ENCODE data around the gene TOP2B.

The TOP2B gene

GRCh38 chr3:25678581-25678980 is 13.9 kb upstream of the TOP2B start:
- TF ChIP-seq CTCF (IDR thresholded peaks at IDR 0.05; ENCODE audit: control insufficient read depth, insufficient read depth, low read depth, low read length, missing control alignments) = no peak
- DNase-seq (ENCODE audit: low read depth) = no peak
- no peak overlapping the region for H3K4me3 ChIP-seq (ENCODE audit: control insufficient read depth, low read depth, low read length)

GRCh38 chr3:25677121-25677520 is 12.4 kb upstream of the TOP2B start:
- no peak for DNase-seq (ENCODE audit: low read depth)
- H3K4me3 ChIP-seq (ENCODE audit: control insufficient read depth, low read depth, low read length) = no peak overlapping the region
- TF ChIP-seq CTCF (IDR thresholded peaks at IDR 0.05; ENCODE audit: control insufficient read depth, insufficient read depth, low read depth, low read length, missing control alignments) = no peak

- no peak for TF ChIP-seq CTCF (IDR thresholded peaks at IDR 0.05; ENCODE audit: control insufficient read depth, insufficient read depth, low read depth, low read length, missing control alignments)
- no peak overlapping the region for H3K4me3 ChIP-seq (ENCODE audit: control insufficient read depth, low read depth, low read length)
- DNase-seq (ENCODE audit: low read depth) = no peak
Measured at GRCh38 chr3:25674670-25675069, 10.0 kb upstream of the TOP2B start.

GRCh38 chr3:25673738-25674298 is 9.1 kb upstream of the TOP2B start:
- no peak for TF ChIP-seq CTCF (IDR thresholded peaks at IDR 0.05; ENCODE audit: control insufficient read depth, insufficient read depth, low read depth, low read length, missing control alignments)
- no peak for DNase-seq (ENCODE audit: low read depth)
- no peak overlapping the region for H3K4me3 ChIP-seq (ENCODE audit: control insufficient read depth, low read depth, low read length)

- DNase-seq (ENCODE audit: low read depth) = no peak
- TF ChIP-seq CTCF (IDR thresholded peaks at IDR 0.05; ENCODE audit: control insufficient read depth, insufficient read depth, low read depth, low read length, missing control alignments) = no peak
- H3K4me3 ChIP-seq (ENCODE audit: control insufficient read depth, low read depth, low read length) = peak overlapping the region; percentile 75
Measured at GRCh38 chr3:25665315-25666280, 891 bp upstream of the TOP2B start.

- no peak for TF ChIP-seq CTCF (IDR thresholded peaks at IDR 0.05; ENCODE audit: control insufficient read depth, insufficient read depth, low read depth, low read length, missing control alignments)
- H3K4me3 ChIP-seq (ENCODE audit: control insufficient read depth, low read depth, low read length) = peak overlapping the region; percentile 75
- DNase-seq (ENCODE audit: low read depth) = no peak
Measured at GRCh38 chr3:25663869-25664811, 567 bp downstream of the TOP2B start.
